ENCODE results near the gene MAPK7. TPM values are rescaled to one million over a fixed set of nuclear protein-coding genes. Genes with fewer than 3 reads are reported as not detected.
A peak's percentile ranks its signal among the peaks of the same experiment; 100 is the strongest.

The MAPK7 gene
- total RNA-seq, 1 experiment from 2014 or later: 5.1 TPM

- in situ Hi-C loops (cut with HindIII; ENCODE audit: low sequenced_read_pairs): no loop called here
- peak; percentile 55 for DNase-seq (ENCODE audit: low spot score)
Observed at GRCh38 chr17:19387921-19388521, 9.7 kb downstream of the MAPK7 start.

DNA sequence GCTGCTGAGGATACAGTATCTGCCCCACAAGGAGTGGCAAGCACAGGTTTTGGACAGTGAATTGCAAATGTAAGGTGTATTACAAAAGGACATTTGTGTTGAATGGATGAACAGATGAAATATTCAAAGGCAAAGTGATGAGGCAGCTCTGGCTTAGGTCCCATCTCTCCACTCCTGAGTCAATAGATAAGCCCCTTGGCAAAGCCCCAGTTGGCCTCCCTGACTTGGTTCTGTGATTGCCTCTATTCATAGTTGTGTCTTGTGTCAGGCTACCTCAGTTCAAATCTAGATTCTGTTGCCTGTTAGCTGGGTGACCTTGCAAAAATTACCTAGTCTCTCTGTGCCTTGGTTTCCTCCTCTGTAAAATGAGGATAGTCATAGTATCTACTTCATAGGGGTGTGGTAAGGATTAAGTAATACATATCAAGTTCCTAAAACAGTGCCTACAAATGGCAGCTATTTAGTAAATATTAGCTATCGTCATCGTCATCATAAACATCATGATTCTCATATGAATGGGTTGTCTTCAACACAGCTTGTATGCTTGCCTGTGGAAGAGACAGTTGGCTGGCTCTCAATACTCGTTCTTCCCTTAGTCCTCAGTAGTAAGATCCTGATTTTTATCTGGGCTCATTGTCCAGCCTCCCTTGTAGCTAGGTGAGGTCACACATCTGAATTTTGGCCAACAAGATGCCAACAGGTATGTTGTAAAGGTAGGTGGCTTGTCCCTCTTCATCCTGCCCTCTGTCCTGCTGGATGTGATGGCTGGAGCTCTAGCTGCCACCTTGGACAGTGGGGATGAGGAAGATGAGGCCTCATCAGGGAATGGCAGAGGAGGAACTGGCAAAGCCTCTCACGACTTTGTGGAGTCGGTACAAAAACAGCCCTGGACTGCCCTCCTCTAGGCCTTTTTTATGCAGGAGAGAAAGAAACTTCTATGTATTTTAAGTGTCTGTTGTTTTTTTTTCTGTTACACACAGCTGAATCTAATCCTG lies 10.8 kb downstream of the MAPK7 start:
- in situ Hi-C loops (cut with HindIII; ENCODE audit: low sequenced_read_pairs): no loop called here
- no peak for DNase-seq (ENCODE audit: low spot score)

GRCh38 chr17:19390951-19391350 lies 12.7 kb downstream of the MAPK7 start:
- DNase-seq (ENCODE audit: low spot score): no peak
- in situ Hi-C loops (cut with HindIII; ENCODE audit: low sequenced_read_pairs): no loop called here

- in situ Hi-C loops (cut with HindIII; ENCODE audit: low sequenced_read_pairs): no loop called here
- DNase-seq (ENCODE audit: low spot score): no peak
Observed at GRCh38 chr17:19391432-19391831, 13.1 kb downstream of the MAPK7 start.

- in situ Hi-C loops (cut with HindIII; ENCODE audit: low sequenced_read_pairs): no loop called here
Observed at GRCh38 chr17:19392303-19392702, 14.0 kb downstream of the MAPK7 start.

GRCh38 chr17:19397556-19398041 lies 19.3 kb downstream of the MAPK7 start:
- no peak for DNase-seq (ENCODE audit: low spot score)
- in situ Hi-C loops (cut with HindIII; ENCODE audit: low sequenced_read_pairs): no loop called here

More at GRCh38 chr17:19392303-19392702, 14.0 kb downstream of the MAPK7 start:
- no peak for DNase-seq (ENCODE audit: low spot score)

- DNase-seq (ENCODE audit: low spot score): no peak
Observed at GRCh38 chr17:19398301-19399181, 20.2 kb downstream of the MAPK7 start.

GRCh38 chr17:19399750-19400450 lies 21.6 kb downstream of the MAPK7 start:
- no peak for DNase-seq (ENCODE audit: low spot score)
- in situ Hi-C loops (cut with HindIII; ENCODE audit: low sequenced_read_pairs): no loop called here

More at GRCh38 chr17:19398301-19399181, 20.2 kb downstream of the MAPK7 start:
- in situ Hi-C loops (cut with HindIII; ENCODE audit: low sequenced_read_pairs): no loop called here

GRCh38 chr17:19401321-19402010 lies 23.2 kb downstream of the MAPK7 start:
- in situ Hi-C loops (cut with HindIII; ENCODE audit: low sequenced_read_pairs): no loop called here
- no peak for DNase-seq (ENCODE audit: low spot score)

- in situ Hi-C loops (cut with HindIII; ENCODE audit: low sequenced_read_pairs): no loop called here
- DNase-seq (ENCODE audit: low spot score): no peak
Observed at GRCh38 chr17:19402171-19402570, 23.9 kb downstream of the MAPK7 start.

GRCh38 chr17:19403021-19403420 lies 24.7 kb downstream of the MAPK7 start:
- in situ Hi-C loops (cut with HindIII; ENCODE audit: low sequenced_read_pairs): no loop called here
- no peak for DNase-seq (ENCODE audit: low spot score)

GRCh38 chr17:19404264-19404663 lies 26.0 kb downstream of the MAPK7 start:
- in situ Hi-C loops (cut with HindIII; ENCODE audit: low sequenced_read_pairs): no loop called here
- no peak for DNase-seq (ENCODE audit: low spot score)

- DNase-seq (ENCODE audit: low spot score): no peak
- in situ Hi-C loops (cut with HindIII; ENCODE audit: low sequenced_read_pairs): no loop called here
Observed at GRCh38 chr17:19405114-19405513, 26.8 kb downstream of the MAPK7 start.

DNA sequence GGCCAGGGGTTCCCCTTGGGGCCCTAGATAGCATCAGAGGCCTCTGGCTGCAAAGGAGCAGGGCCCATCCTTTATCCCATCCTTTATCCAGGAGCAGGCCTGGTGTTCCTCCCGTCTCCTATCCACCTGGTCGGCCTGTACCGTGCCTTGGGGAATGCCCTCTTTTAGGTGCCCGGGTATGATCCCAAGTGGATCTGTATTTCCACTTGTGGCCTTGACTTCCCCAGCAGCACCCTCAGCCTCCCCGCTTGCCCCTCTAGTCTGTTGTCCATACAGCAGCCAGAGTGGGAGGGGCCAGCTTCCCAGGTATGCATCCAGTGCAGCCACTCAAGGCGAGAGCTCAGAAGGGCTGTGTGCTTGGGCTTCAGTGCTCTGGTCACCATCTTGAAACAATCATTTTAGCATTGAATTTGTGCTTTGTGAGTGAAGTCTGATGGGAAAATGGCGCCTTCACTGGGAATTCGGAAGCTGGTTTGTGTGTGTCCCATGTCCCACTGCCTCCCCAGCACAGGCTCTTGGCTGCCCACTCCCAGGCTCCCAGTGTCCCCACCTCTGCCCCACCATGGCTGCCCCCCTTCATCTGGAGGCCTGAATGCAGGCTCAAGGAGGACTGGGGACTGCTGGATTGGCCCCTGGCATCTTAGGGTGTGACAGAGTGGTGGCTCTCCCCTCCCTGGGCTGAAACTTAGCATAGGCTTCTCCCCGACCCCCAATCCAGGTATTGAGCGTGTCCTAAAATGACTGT lies 29.5 kb downstream of the MAPK7 start:
- in situ Hi-C loops (cut with HindIII; ENCODE audit: low sequenced_read_pairs): no loop called here
- no peak for DNase-seq (ENCODE audit: low spot score)

DNA sequence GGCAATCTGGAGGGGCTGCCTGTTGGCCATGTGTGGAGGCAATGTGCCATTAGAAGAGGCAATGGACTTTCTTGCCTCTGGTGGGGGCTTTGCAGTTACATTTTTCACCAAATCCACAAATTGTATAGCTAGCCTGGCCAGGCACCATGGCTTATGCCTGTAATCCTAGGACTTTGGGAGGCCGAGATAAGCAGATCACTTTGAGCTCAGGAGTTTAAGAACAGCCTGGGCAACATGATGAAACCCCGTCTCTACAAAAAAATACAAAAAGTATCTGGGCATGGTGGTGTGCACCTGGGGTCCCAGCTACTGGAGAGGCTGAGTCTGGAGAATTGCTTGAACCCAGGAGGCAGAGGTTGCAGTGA lies 30.0 kb downstream of the MAPK7 start:
- in situ Hi-C loops (cut with HindIII; ENCODE audit: low sequenced_read_pairs): no loop called here
- no peak for DNase-seq (ENCODE audit: low spot score)

- DNase-seq (ENCODE audit: low spot score): no peak
- in situ Hi-C loops (cut with HindIII; ENCODE audit: low sequenced_read_pairs): no loop called here
Observed at GRCh38 chr17:19409066-19409465, 30.8 kb downstream of the MAPK7 start.

DNA sequence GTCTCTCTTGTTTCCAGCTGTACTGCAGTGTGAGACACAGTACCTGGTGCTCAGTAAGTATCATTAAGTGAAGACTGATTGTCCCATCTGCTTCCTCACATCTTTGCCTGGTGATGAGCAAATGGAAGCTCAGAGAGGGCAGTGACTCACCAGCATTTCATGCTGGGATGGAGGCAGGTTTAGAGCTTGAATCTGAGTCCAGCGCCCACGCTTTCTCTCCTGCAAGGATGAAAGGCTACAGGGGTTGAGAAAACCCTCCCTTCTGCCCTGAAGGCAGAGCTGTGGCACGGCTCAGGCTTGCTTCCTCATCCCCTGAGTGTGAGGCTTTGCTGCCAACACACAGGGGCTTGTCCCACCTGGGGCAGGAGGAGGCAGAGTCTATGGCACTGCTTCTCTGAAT lies 31.2 kb downstream of the MAPK7 start:
- no peak for DNase-seq (ENCODE audit: low spot score)
- in situ Hi-C loops (cut with HindIII; ENCODE audit: low sequenced_read_pairs): no loop called here

GRCh38 chr17:19410091-19410490 lies 31.8 kb downstream of the MAPK7 start:
- in situ Hi-C loops (cut with HindIII; ENCODE audit: low sequenced_read_pairs): no loop called here
- no peak for DNase-seq (ENCODE audit: low spot score)

All from G401 (cell line).